ENCODE data around the gene PRKCG.

DNA sequence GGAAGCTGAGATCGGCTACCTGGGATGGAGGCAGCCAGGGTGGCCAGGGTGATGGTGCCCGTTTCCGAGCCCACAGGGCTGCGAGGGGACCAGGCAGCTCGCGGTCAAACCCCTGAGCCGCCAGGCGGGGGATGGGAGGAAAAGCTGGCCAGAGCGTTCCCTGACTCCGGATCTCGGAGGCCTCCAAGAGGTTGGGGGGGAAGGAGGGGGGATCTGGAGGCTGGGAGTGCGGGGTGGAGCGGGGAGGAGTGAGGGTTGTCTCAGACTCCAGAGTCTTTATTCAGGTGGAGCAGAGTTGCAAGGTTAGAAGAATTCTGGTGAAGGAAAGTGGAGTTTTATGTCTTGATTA is 28.1 kb downstream of the PRKCG start:
- TF ChIP-seq, protein P1, sequence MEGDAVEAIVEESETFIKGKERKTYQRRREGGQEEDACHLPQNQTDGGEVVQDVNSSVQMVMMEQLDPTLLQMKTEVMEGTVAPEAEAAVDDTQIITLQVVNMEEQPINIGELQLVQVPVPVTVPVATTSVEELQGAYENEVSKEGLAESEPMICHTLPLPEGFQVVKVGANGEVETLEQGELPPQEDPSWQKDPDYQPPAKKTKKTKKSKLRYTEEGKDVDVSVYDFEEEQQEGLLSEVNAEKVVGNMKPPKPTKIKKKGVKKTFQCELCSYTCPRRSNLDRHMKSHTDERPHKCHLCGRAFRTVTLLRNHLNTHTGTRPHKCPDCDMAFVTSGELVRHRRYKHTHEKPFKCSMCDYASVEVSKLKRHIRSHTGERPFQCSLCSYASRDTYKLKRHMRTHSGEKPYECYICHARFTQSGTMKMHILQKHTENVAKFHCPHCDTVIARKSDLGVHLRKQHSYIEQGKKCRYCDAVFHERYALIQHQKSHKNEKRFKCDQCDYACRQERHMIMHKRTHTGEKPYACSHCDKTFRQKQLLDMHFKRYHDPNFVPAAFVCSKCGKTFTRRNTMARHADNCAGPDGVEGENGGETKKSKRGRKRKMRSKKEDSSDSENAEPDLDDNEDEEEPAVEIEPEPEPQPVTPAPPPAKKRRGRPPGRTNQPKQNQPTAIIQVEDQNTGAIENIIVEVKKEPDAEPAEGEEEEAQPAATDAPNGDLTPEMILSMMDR (IDR thresholded peaks at IDR 0.05): no peak
- TF ChIP-seq EP300 (IDR thresholded peaks at IDR 0.05): no peak
- TF ChIP-seq POLR2A (IDR thresholded peaks at IDR 0.05): no peak
- TF ChIP-seq POLR2AphosphoS5 (IDR thresholded peaks at IDR 0.05): no peak
